GM21381 (cell line): ENCODE data around the gene MORN1.
A peak's percentile ranks its signal among the peaks of the same experiment; 100 is the strongest.

Experiments used
- ATAC-seq: cut with Tn5 transposase; IDR thresholded peaks from one replicate; pipeline ENCODE4 v1.9.1; 2021; ENCODE audit warnings: mild to moderate bottlenecking, moderate library complexity; ENCODE audit not compliant: unreplicated experiment

The MORN1 gene

GRCh38 chr1:2311184-2312032 lies 79.9 kb downstream of the MORN1 start:
- no peak for ATAC-seq

GRCh38 chr1:2310332-2311183 lies 80.8 kb downstream of the MORN1 start:
- no peak for ATAC-seq

- ATAC-seq: no peak
Measured at GRCh38 chr1:2308844-2309243, 82.5 kb downstream of the MORN1 start.

GRCh38 chr1:2307972-2308371 lies 83.4 kb downstream of the MORN1 start:
- no peak for ATAC-seq

- ATAC-seq: no peak
Measured at GRCh38 chr1:2307064-2307605, 84.2 kb downstream of the MORN1 start.

- ATAC-seq: no peak
Measured at GRCh38 chr1:2306151-2306978, 85.0 kb downstream of the MORN1 start.

GRCh38 chr1:2304921-2305681 lies 86.3 kb downstream of the MORN1 start:
- ATAC-seq: no peak

- no peak for ATAC-seq
Measured at GRCh38 chr1:2304282-2304681, 87.1 kb downstream of the MORN1 start.

- ATAC-seq: no peak
Measured at GRCh38 chr1:2303781-2304180, 87.6 kb downstream of the MORN1 start.

- no peak for ATAC-seq
Measured at GRCh38 chr1:2303016-2303775, 88.2 kb downstream of the MORN1 start.

- no peak for ATAC-seq
Measured at GRCh38 chr1:2302292-2302925, 88.9 kb downstream of the MORN1 start.

- no peak for ATAC-seq
Measured at GRCh38 chr1:2301607-2302291, 89.6 kb downstream of the MORN1 start.

- peak; percentile 57 for ATAC-seq
Measured at GRCh38 chr1:2300851-2301606, 90.3 kb downstream of the MORN1 start.

GRCh38 chr1:2300004-2300771 lies 91.2 kb downstream of the MORN1 start:
- ATAC-seq: peak; percentile 73

GRCh38 chr1:2299131-2299627 lies 92.2 kb downstream of the MORN1 start:
- ATAC-seq: no peak

- ATAC-seq: no peak
Measured at GRCh38 chr1:2298685-2299084, 92.7 kb downstream of the MORN1 start.
